HEK293 (cell line): ENCODE results near the gene CCDC78.

ENCODE experiments used
- CTCF ChIA-PET: fragments of 350-600 bp; formaldehyde crosslinking; extraction: SDS; loops from one replicate; lab custom pipeline; 2021; ENCODE audit warnings: antibody characterized with exemption; lab: Yijun Ruan, JAX
- POLR2A ChIA-PET: fragments of 300-600 bp; formaldehyde crosslinking; extraction: SDS; loops from one replicate; lab custom pipeline; 2020; ENCODE audit warnings: antibody characterized with exemption, inconsistent platforms; lab: Yijun Ruan, JAX
- H3K27ac ChIP-seq: fragments of 200-500 bp; sonication (Bioruptor generic); 2 replicates; pipeline ENCODE4 v1.5.1; 2014; ENCODE audit warnings: low read depth, low read length, control low read depth, inconsistent platforms; ENCODE audit errors: extremely low read depth
- H3K36me3 ChIP-seq, 2 experiments: fragments of 200-500 bp in 1 of 2; sonication (Bioruptor generic) in 1 of 2; 1 replicate in 1 of 2; 2 replicates in 1 of 2; pipeline ENCODE4 v1.5.1; 2014 to 2017; ENCODE audit warnings: inconsistent platforms in 2 of 2, low read length in 2 of 2; ENCODE audit not compliant: control insufficient read depth in 2 of 2, insufficient read depth in 1 of 2
- H3K4me1 ChIP-seq: fragments of 200-500 bp; sonication (Bioruptor generic); 2 replicates; pipeline ENCODE4 v1.5.1; 2014; ENCODE audit warnings: mild to moderate bottlenecking, low read length, inconsistent platforms; ENCODE audit not compliant: control insufficient read depth, insufficient read depth
- H3K4me3 ChIP-seq: 2 replicates; pipeline ENCODE4 v1.5.1; 2011; ENCODE audit warnings: low read depth, mild to moderate bottlenecking, control low read depth, low read length, moderate library complexity
- H3K9me3 ChIP-seq: fragments of 200-500 bp; sonication (Bioruptor generic); 2 replicates; pipeline ENCODE4 v1.5.1; 2014; ENCODE audit warnings: low read depth, low read length, inconsistent platforms; ENCODE audit not compliant: control insufficient read depth, insufficient read depth
- KLF7 ChIP-seq: fragments of 450-650 bp; formaldehyde crosslinking; IDR thresholded peaks from 2 replicates; pipeline ENCODE4 v1.5.1; 2016; ENCODE audit warnings: missing biosample characterization, missing genetic modification characterization, borderline replicate concordance
- OSR2 ChIP-seq: fragments of 450-650 bp; formaldehyde crosslinking; IDR thresholded peaks from 2 replicates; pipeline ENCODE4 v1.5.1; 2016; ENCODE audit warnings: missing biosample characterization, missing genetic modification characterization
- PRDM1 ChIP-seq: fragments of 450-650 bp; formaldehyde crosslinking; IDR thresholded peaks from 2 replicates; pipeline ENCODE4; 2016; ENCODE audit warnings: missing biosample characterization, missing genetic modification characterization
- PRDM10 ChIP-seq: fragments of 450-650 bp; formaldehyde crosslinking; IDR thresholded peaks from 2 replicates; pipeline ENCODE4 v1.5.1; 2016; ENCODE audit warnings: missing biosample characterization, missing genetic modification characterization
- PRDM4 ChIP-seq: fragments of 450-650 bp; formaldehyde crosslinking; IDR thresholded peaks from 2 replicates; pipeline ENCODE4 v1.5.1; 2017; ENCODE audit warnings: missing biosample characterization, missing genetic modification characterization
- REPIN1 ChIP-seq: fragments of 450-650 bp; formaldehyde crosslinking; IDR thresholded peaks from 2 replicates; pipeline ENCODE4 v1.5.1; 2017; ENCODE audit warnings: missing biosample characterization, missing genetic modification characterization, low read depth
- TCF7L2 ChIP-seq: IDR thresholded peaks from 2 replicates; pipeline ENCODE4 v1.6.1; 2011; ENCODE audit warnings: low read depth, mild to moderate bottlenecking, inconsistent platforms, low read length, moderate library complexity, borderline replicate concordance
- YY1 ChIP-seq: fragments of 450-650 bp; formaldehyde crosslinking; IDR thresholded peaks from 2 replicates; pipeline ENCODE4 v1.5.1; 2018; ENCODE audit warnings: missing biosample characterization, missing genetic modification characterization
- ZBTB6 ChIP-seq: fragments of 450-650 bp; formaldehyde crosslinking; IDR thresholded peaks from 2 replicates; pipeline ENCODE4 v1.5.1; 2017; ENCODE audit warnings: missing biosample characterization, missing genetic modification characterization
- ZNF112 ChIP-seq: fragments of 450-650 bp; formaldehyde crosslinking; IDR thresholded peaks from 2 replicates; pipeline ENCODE4 v1.5.0; 2017; ENCODE audit warnings: missing biosample characterization, missing genetic modification characterization
- ZNF132 ChIP-seq: fragments of 450-650 bp; formaldehyde crosslinking; IDR thresholded peaks from 2 replicates; pipeline ENCODE4 v1.5.1; 2017; ENCODE audit warnings: missing biosample characterization, missing genetic modification characterization, borderline replicate concordance
- ZNF221 ChIP-seq: fragments of 450-650 bp; formaldehyde crosslinking; IDR thresholded peaks from 2 replicates; pipeline ENCODE4 v1.5.1; 2017; ENCODE audit warnings: missing biosample characterization, missing genetic modification characterization, borderline replicate concordance
- ZNF24 ChIP-seq: fragments of 450-650 bp; formaldehyde crosslinking; IDR thresholded peaks from 2 replicates; pipeline ENCODE4 v1.5.1; 2016; ENCODE audit warnings: missing biosample characterization, missing genetic modification characterization
- ZNF324 ChIP-seq: fragments of 450-650 bp; formaldehyde crosslinking; IDR thresholded peaks from 2 replicates; pipeline ENCODE4 v1.5.1; 2016; ENCODE audit warnings: missing biosample characterization, missing genetic modification characterization
- ZNF335 ChIP-seq: fragments of 450-650 bp; formaldehyde crosslinking; conservative IDR thresholded peaks from 2 replicates; pipeline ENCODE4 v1.5.1; 2016; ENCODE audit warnings: missing biosample characterization, missing genetic modification characterization
- ZNF398 ChIP-seq: fragments of 450-650 bp; formaldehyde crosslinking; IDR thresholded peaks from 2 replicates; pipeline ENCODE4 v1.5.1; 2017; ENCODE audit warnings: missing biosample characterization, missing genetic modification characterization
- ZNF48 ChIP-seq: fragments of 450-650 bp; formaldehyde crosslinking; IDR thresholded peaks from 2 replicates; pipeline ENCODE4 v1.5.1; 2016; ENCODE audit warnings: missing biosample characterization, missing genetic modification characterization
- ZNF513 ChIP-seq: fragments of 450-650 bp; IDR thresholded peaks from 2 replicates; pipeline ENCODE4 v1.5.1; 2018; ENCODE audit warnings: missing biosample characterization, missing genetic modification characterization
- ZNF521 ChIP-seq: fragments of 450-650 bp; formaldehyde crosslinking; IDR thresholded peaks from 2 replicates; pipeline ENCODE4 v1.5.1; 2017; ENCODE audit warnings: missing biosample characterization, mild to moderate bottlenecking, missing genetic modification characterization
- ZNF529 ChIP-seq: fragments of 450-650 bp; formaldehyde crosslinking; IDR thresholded peaks from 2 replicates; pipeline ENCODE4 v1.5.1; 2017; ENCODE audit warnings: missing genetic modification characterization, missing biosample characterization; ENCODE audit not compliant: insufficient replicate concordance
- ZNF571 ChIP-seq: fragments of 450-650 bp; formaldehyde crosslinking; IDR thresholded peaks from 2 replicates; pipeline ENCODE4 v1.5.0; 2017; ENCODE audit warnings: missing biosample characterization, missing genetic modification characterization
- ZNF629 ChIP-seq: fragments of 450-650 bp; formaldehyde crosslinking; IDR thresholded peaks from 2 replicates; pipeline ENCODE4 v1.5.1; 2017; ENCODE audit warnings: missing biosample characterization, missing genetic modification characterization

Gene CCDC78

GRCh38 chr16:678858-679813, 47.1 kb downstream of the CCDC78 start:
- H3K36me3 ChIP-seq = peaks cover 3 to 39% of the 10 kb centered on the region in 2 experiments; a peak in 1 of 3 replicates
- peak overlapping the region; percentile 26 for H3K4me3 ChIP-seq
- H3K9me3 ChIP-seq = no peaks in the 10 kb centered on the region
- H3K27ac ChIP-seq = peak overlapping the region; percentile 79
- H3K4me1 ChIP-seq = peaks cover 14% of the 10 kb centered on the region; the same call in 1 of the 2 replicates
- ChIA-PET POLR2A (interaction anchor here (0.6 to 5.4 kb wide), 8 partner anchors 9 to 1027 kb away, joined by 3 to 57 read pairs (median 4); partner anchors contain the start of genes ANTKMT, CHTF18, MAPK8IP3 and RHOT2), CTCF (interaction anchor here (1.7 kb wide), 1 partner anchor 11 kb away, joined by 4 read pairs; the partner anchor contains the start of gene RHOT2)
- TF ChIP-seq ZNF132 (tag by site-specific recombination) (no peak), ZNF398 (tag by site-specific recombination) (0 out of 2 replicates have a peak, but pooled peaks have one; percentile 5), PRDM4 (tag by site-specific recombination) (peak; percentile 12; the same call in 1 of the 2 replicates), ZNF335 (tag by site-specific recombination) (peak; percentile 86), PRDM1 (tag by site-specific recombination) (no peak), ZNF24 (tag by site-specific recombination) (0 out of 2 replicates have a peak, but pooled peaks have one; percentile 57), ZNF529 (no peak), ZBTB6 (peak; percentile 71; the same call in 1 of the 2 replicates), OSR2 (tag by site-specific recombination) (peak; percentile 60; the same call in 1 of the 2 replicates), ZNF48 (tag by site-specific recombination) (no peak), ZNF513 (no peak), PRDM10 (0 out of 2 replicates have a peak, but pooled peaks have one; percentile 25), ZNF629 (tag by site-specific recombination) (peak; percentile 57; the same call in 1 of the 2 replicates), ZNF324 (tag by site-specific recombination) (no peak), KLF7 (tag by site-specific recombination) (peak; percentile 75; the same call in 1 of the 2 replicates), ZNF221 (tag by site-specific recombination) (no peak), TCF7L2 (no peak), ZNF521 (tag by site-specific recombination) (no peak), REPIN1 (tag by site-specific recombination) (no peak), YY1 (tag by site-specific recombination) (peak; percentile 62; the same call in 1 of the 2 replicates), ZNF112 (tag by site-specific recombination) (no peak), ZNF571 (tag by site-specific recombination) (no peak)
